ENCODE results near the gene HOGA1.
"Not testable (repeated sequence)": the region's sequence is repeated elsewhere in the genome, so short reads cannot be mapped to it uniquely, and the experiment has no call there.

Gene HOGA1

DNA sequence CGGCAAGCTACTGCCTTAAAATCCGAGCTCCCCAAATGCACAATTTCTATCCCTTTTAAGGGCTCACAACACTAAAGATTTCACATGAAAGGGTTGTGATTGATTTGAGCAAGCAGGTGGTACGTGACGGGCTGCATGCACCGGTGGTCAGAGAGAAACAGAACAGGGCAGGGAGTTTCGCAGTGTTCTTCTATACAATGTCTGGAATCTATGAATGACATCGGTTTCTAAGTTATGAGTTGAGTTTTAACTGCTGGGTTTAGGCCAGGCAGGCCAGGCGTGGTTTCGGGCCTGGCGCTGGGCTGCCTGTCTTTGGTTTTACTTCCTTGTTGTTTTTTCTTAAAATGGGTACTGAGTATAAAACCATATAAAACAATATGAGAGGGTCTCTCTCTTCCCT is 28.6 kb upstream of the HOGA1 start:
- DNase-seq (ENCODE audit: low spot score): not testable (repeated sequence)

DNA sequence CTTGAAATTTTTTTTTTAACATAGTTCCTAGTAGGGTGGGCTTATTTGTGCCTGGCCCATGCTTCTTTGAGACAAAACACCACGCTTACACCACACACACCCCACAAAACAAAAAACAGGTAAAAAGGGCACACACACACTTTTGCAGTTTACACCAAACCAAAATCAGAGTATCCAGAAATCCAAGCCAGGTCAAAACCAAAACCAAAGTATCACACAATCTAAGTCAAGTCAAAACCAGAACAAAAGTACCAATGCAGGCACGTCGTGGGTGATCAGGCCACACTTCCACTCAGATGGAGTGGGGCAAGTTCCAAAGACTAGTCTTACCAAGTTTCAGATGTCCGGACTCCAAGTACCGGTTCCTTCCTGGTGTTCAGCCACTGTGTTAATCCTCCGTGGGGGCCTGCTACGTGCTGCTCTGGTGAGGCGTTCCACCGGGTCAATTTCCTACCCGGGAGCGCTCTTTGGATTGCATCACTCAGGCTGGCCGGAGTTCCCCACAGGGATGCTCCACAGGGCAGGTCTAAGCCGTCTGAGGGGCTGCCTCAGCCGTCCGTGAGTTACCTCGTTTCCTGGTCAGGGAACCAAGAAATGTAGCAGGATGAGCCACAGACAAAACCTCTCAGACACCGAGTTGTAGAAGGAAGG is 23.3 kb upstream of the HOGA1 start:
- DNase-seq (ENCODE audit: low spot score): not testable (repeated sequence)

- DNase-seq (ENCODE audit: low spot score): not testable (repeated sequence)
Observed at GRCh38 chr10:97561386-97562077, 22.7 kb upstream of the HOGA1 start.

GRCh38 chr10:97562329-97562728 is 21.9 kb upstream of the HOGA1 start:
- DNase-seq (ENCODE audit: low spot score): not testable (repeated sequence)

- DNase-seq (ENCODE audit: low spot score): no peak
Observed at GRCh38 chr10:97563337-97563736, 20.9 kb upstream of the HOGA1 start.

GRCh38 chr10:97564776-97565175 is 19.4 kb upstream of the HOGA1 start:
- DNase-seq (ENCODE audit: low spot score): no peak

GRCh38 chr10:97566336-97566996 is 17.7 kb upstream of the HOGA1 start:
- no peak for DNase-seq (ENCODE audit: low spot score)

- no peak for DNase-seq (ENCODE audit: low spot score)
Observed at GRCh38 chr10:97567891-97568290, 16.3 kb upstream of the HOGA1 start.

DNA sequence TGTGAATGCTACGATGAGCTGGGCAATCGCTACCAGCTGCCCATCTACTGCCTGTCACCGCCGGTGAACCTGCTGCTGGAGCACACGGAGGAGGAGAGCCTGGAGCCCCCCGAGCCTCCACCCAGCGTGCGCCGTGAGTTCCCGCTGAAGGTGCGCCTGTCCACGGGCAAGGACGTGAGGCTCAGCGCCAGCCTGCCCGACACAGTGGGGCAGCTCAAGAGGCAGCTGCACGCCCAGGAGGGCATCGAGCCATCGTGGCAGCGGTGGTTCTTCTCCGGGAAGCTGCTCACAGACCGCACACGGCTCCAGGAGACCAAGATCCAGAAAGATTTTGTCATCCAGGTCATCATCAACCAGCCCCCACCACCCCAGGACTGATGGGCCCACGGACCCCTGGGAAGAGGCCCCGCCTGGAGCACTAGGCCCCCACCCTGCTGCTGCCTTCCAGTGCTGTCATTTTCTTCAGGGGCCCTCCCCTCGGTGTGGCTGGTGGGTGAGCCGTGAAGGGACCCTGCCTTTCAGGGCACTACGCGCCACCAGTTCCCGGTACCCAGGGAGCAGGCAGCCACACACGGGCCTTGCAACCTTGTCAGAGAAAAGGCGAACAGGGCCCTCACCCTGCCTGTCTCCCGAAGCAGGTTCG is 13.9 kb upstream of the HOGA1 start:
- DNase-seq (ENCODE audit: low spot score): no peak

DNA sequence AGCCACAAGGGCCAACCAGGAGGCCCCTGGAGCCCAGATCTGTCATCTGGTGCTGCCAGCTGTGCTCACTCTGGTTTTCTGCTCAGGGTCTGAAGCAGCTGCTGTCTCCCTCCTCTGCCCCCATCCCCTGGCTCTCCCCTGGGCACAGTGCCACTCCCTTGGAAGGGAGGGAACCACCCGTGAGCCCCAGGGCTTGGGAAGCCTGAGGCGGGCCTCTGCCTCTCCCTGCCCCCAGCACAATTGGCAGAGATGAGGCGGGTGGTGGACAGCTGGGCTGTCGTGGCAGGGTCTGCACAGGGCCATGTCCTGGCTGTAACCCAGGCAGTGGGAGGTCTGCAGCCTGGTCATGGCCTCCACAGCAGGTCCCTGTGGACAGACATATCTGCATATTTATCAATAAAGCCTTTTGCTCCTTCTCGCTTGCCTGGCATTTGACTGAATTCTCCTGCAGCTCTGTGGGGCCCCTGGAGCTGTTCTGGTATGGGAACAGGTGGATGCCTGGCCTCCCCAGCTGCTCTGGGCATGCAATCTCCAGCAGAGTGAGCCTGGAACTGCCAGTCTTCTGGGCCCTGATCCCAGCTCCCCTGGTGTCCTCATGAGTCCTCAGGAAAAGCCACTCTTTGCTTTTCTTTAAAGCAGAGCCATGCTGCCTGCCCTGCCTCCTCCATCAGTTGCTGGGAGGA is 13.3 kb upstream of the HOGA1 start:
- no peak for DNase-seq (ENCODE audit: low spot score)

- DNase-seq (ENCODE audit: low spot score): no peak
Observed at GRCh38 chr10:97571622-97572021, 12.6 kb upstream of the HOGA1 start.

DNA sequence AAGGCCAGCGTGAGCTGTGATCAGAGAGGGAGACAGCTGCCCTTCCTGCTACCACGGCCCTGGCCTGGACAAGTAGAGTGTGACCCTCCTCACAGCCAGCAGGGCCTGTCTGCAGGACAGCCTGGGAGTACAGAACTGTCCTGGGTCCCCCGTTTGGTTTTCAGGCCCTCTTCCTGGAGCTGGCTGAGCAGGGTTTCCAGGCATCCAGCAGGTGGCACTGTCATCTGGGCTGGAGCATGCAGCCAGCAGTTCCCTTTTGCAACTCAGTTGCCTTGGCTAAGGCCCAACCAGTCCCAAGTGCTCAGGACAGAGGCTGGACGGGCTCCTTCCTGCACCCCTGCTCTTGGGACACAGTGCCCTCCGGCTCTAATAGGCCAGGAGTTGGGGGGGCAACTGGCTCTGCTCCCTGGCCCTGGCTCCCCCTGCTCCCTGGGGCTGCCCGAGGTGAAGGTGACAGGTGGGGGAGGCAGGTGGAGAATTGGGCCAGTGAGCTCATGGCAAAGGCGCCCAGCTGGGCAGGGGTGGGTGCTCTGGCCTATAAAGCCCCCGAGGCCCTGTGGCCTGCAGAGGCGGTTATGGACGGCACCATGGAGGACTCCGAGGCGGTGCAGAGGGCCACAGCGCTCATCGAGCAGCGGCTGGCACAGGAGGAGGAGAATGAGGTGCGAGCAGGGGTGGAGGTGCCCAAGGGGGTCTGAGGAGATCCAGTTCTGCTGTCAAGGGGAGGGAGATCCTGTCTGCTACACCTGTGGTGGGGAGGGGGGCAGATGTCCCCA is 11.8 kb upstream of the HOGA1 start, which contains the start of gene ANKRD2:
TSS of gene ANKRD2 (plus strand) at position 566 of the 776 bp plus-strand sequence. CDS start at position 576, 10 bp downstream.
- DNase-seq (ENCODE audit: low spot score): peak; percentile 35

- DNase-seq (ENCODE audit: low spot score): no peak
Observed at GRCh38 chr10:97573021-97573420, 11.2 kb upstream of the HOGA1 start.

DNA sequence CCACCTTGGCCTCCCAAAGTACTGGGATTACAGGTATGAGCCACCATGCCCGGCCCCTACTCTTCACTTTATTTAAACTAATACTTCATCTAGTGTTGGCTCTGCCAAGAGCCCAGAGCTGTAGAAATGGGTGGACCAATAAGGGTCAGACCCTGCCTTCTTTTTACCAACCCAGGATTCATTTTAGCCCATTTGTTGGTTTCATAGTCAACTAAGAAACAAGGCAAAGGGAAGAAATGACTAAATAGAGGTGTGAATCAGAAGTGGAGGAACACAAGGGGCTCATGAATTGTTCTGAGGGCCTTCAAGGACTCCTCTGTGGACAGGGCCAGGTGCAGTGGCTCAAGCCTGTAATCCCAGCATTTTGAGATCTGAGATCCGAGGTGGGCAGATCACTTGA is 10.5 kb upstream of the HOGA1 start:
- no peak for DNase-seq (ENCODE audit: low spot score)

DNA sequence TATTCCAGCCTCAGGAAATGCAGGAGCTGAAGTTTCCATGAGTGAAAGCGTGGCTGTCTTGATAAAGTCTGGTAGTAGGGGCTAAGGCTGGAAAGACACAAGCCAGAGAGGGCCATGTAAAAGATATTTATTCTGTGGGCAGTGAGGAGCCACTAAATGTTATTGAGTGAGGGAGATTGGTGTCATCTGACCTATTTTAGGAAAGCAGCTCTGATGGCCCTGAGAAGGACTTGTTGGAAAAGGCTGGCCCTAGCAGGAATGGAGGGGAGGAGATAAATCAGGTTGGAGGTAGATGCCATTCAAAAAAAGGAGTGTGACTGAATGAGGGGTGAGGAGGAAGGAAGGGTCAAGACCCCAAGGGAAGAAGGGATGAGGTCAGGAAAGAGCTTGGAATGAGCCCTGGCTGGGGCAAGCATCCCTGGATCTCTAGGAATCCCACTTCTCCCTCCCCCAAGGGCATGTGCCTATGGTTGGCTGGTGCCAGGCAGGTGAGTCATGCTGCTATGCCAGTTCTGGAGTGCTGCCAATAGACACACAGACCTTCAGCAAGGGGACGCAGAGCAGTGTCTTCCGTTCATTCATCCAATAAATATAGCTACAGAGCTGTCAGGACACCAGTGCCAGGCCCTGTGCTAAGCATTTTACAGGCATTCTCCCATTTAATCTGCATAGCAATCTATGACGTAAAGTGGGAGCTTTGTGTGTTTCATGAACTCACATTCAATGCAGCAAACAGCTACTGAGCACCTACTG is 9.6 kb upstream of the HOGA1 start:
- DNase-seq (ENCODE audit: low spot score): no peak

DNA sequence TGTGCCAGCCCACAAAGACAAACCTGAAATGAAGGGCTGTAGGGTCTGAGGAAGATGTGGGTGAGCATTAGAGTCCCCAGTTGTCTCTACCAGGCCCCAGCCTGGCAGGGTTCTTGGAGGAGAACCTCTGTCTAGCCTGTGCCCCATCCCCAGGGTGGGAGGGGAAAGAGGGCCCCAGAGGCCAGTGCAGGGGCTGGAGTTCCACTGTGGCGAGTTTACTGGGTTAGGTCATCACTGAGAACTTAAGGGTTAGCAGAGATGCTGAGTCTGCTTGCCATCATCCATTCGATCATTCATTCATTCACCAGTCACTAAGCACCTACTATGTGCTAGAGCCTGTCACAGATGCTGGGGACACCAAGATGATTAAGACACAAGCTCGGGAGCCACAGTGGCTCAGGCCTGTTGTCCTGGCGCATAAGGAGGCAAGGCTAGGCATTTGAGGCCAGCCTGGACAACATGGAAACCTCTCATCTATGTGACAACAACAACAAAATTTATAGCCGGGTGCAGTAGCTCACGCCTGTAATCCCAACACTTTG is 9.0 kb upstream of the HOGA1 start:
- no peak for DNase-seq (ENCODE audit: low spot score)

DNA sequence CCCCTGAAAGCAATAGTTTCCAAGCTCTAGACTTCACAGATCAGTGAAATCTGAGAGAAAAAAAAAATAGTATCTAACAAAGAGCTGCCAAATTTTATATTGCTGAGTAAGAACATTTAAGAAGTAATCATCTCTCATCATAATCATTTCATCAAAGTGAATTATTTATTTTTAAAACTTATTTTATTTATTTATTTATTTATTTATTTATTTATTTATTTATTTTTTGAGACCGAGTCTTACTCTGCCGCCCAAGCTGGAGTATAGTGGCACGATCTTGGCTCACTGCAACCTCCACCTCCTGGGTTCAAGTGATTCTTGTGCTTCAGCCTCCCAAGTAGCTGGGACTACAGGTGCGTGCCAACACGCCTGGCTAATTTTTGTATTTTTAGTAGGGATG is 7.7 kb upstream of the HOGA1 start:
- DNase-seq (ENCODE audit: low spot score): not testable (repeated sequence)

GRCh38 chr10:97577701-97578100 is 6.5 kb upstream of the HOGA1 start:
- DNase-seq (ENCODE audit: low spot score): no peak

GRCh38 chr10:97578171-97578844 is 5.9 kb upstream of the HOGA1 start:
- DNase-seq (ENCODE audit: low spot score): no peak
